GM23338 (cell line): ENCODE results near the gene SLC18B1. TPM values are rescaled to one million over a fixed set of nuclear protein-coding genes. Genes with fewer than 3 reads are reported as not detected.
A peak's percentile ranks its signal among the peaks of the same experiment; 100 is the strongest.

ENCODE experiments used
- ATAC-seq: fragments of 200-7000 bp; cut with Tn5 transposase; 3 replicates; pipeline ENCODE4 v1.9.1; 2020
- DNase-seq: peaks from one replicate; pipeline ENCODE4 v3.0.0-alpha.2; 2015; ENCODE audit warnings: low spot score
- H2AFZ ChIP-seq: fragments of 200-600 bp; sonication (generic); 2 replicates; pipeline ENCODE4 v1.8.0; 2016; ENCODE audit warnings: antibody characterized with exemption, mild to moderate bottlenecking, moderate library complexity
- H3F3A ChIP-seq: fragments of 200-600 bp; sonication (generic); replicated peaks from 2 replicates; pipeline ENCODE4 v1.8.0; 2017; ENCODE audit warnings: antibody characterized with exemption, mixed run types, low read depth
- H3K27ac ChIP-seq: fragments of 200-600 bp; sonication (generic); 2 replicates; pipeline ENCODE4 v1.6.1; 2016; ENCODE audit warnings: low read depth
- H3K27me3 ChIP-seq: fragments of 200-600 bp; sonication (generic); 2 replicates; pipeline ENCODE4 v1.8.0; 2016; ENCODE audit warnings: mild to moderate bottlenecking, mixed run types, moderate library complexity; ENCODE audit not compliant: insufficient read depth
- H3K36me3 ChIP-seq: fragments of 200-600 bp; sonication (generic); 2 replicates; pipeline ENCODE4 v1.8.0; 2016; ENCODE audit warnings: mild to moderate bottlenecking; ENCODE audit not compliant: insufficient read depth
- H3K4me1 ChIP-seq: fragments of 200-600 bp; sonication (generic); 2 replicates; pipeline ENCODE4 v1.8.0; 2016; ENCODE audit warnings: mild to moderate bottlenecking, moderate library complexity; ENCODE audit not compliant: insufficient read depth
- H3K4me2 ChIP-seq: fragments of 200-600 bp; sonication (generic); 2 replicates; pipeline ENCODE4 v1.7.1; 2017; ENCODE audit warnings: mixed run types
- H3K4me3 ChIP-seq: fragments of 200-600 bp; sonication (generic); 2 replicates; pipeline ENCODE4 v1.6.1; 2016; ENCODE audit warnings: mixed run types
- H3K79me2 ChIP-seq: fragments of 200-600 bp; sonication (generic); replicated peaks from 2 replicates; pipeline ENCODE4 v1.8.0; 2017; ENCODE audit warnings: mild to moderate bottlenecking; ENCODE audit not compliant: insufficient read depth
- H3K9me2 ChIP-seq: fragments of 200-600 bp; sonication (generic); 2 replicates; pipeline ENCODE4 v1.8.0; 2017; ENCODE audit not compliant: insufficient read depth
- H4K20me1 ChIP-seq: fragments of 200-600 bp; sonication (generic); replicated peaks from 2 replicates; pipeline ENCODE4 v1.8.0; 2017; ENCODE audit warnings: mild to moderate bottlenecking; ENCODE audit not compliant: insufficient read depth
- H3K27ac Mint-ChIP-seq: 2 replicates; pipeline ENCODE4 v1.8.0; 2020; ENCODE audit warnings: inconsistent platforms, mild to moderate bottlenecking, moderate library complexity, mixed read lengths
- H3K27me3 Mint-ChIP-seq: 3 replicates; pipeline ENCODE4 v1.8.0; 2022; ENCODE audit warnings: low read depth, mild to moderate bottlenecking, moderate library complexity, mixed read lengths, inconsistent platforms; ENCODE audit not compliant: insufficient read depth, poor library complexity
- H3K36me3 Mint-ChIP-seq: 3 replicates; pipeline ENCODE4 v1.8.0; 2021; ENCODE audit warnings: low read depth, mild to moderate bottlenecking, inconsistent platforms, moderate library complexity, mixed read lengths
- H3K4me1 Mint-ChIP-seq: 3 replicates; pipeline ENCODE4 v1.8.0; 2020; ENCODE audit warnings: mild to moderate bottlenecking, inconsistent platforms, mixed read lengths
- H3K4me3 Mint-ChIP-seq: 3 replicates; pipeline ENCODE4 v1.8.0; 2021; ENCODE audit warnings: moderate library complexity, mild to moderate bottlenecking, inconsistent platforms, mixed read lengths
- H3K9me3 Mint-ChIP-seq: 3 replicates; pipeline ENCODE4 v1.8.0; 2020; ENCODE audit warnings: moderate library complexity, mild to moderate bottlenecking, inconsistent platforms, mixed read lengths
- CREB1 ChIP-seq: fragments of 250-450 bp; sonication (Bioruptor Pico); IDR thresholded peaks from 2 replicates; pipeline ENCODE4 v1.5.0; 2020; ENCODE audit warnings: low read depth, mild to moderate bottlenecking, moderate library complexity
- EZH2 ChIP-seq: fragments of 200-600 bp; sonication (generic); IDR thresholded peaks from one replicate; pipeline ENCODE4 v1.8.0; 2017; ENCODE audit warnings: antibody characterized with exemption, mild to moderate bottlenecking, low read depth; ENCODE audit not compliant: unreplicated experiment
- EZH2phosphoT487 ChIP-seq: fragments of 200-600 bp; sonication (generic); IDR thresholded peaks from one replicate; pipeline ENCODE4 v1.8.1; 2018; ENCODE audit warnings: antibody characterized with exemption; ENCODE audit not compliant: unreplicated experiment
- JUNB ChIP-seq: IDR thresholded peaks from one replicate; pipeline ENCODE4 v1.6.1; 2016; ENCODE audit warnings: antibody characterized with exemption; ENCODE audit not compliant: unreplicated experiment
- NANOG ChIP-seq: IDR thresholded peaks from 2 replicates; pipeline ENCODE4 v1.6.1; 2016; ENCODE audit warnings: antibody characterized with exemption, borderline replicate concordance
- STAT1 ChIP-seq: IDR thresholded peaks from one replicate; pipeline ENCODE4 v1.6.1; 2016; ENCODE audit warnings: antibody characterized with exemption; ENCODE audit not compliant: unreplicated experiment
- ZNF114 ChIP-seq: fragments of 250-450 bp; sonication (Bioruptor Pico); IDR thresholded peaks from 2 replicates; pipeline ENCODE4 v1.5.0; 2020; ENCODE audit warnings: mild to moderate bottlenecking, moderate library complexity
- ZNF331 ChIP-seq: fragments of 250-450 bp; sonication (Bioruptor Pico); IDR thresholded peaks from 2 replicates; pipeline ENCODE4 v1.5.0; 2020; ENCODE audit warnings: low read depth, mild to moderate bottlenecking, moderate library complexity
- polyA plus RNA-seq: library from polyadenylated mRNA; unstranded; fragments of >200 nt; fragmentation: Nextera tagmentation; extraction: Ambion mirVana; gene quantifications from 2 replicates; pipeline ENCODE4 v1.2.1, GENCODE V29; 2016
- total RNA-seq: library from RNA; depleted of rRNA; stranded (reverse); fragments of >200 nt; shearing (Covaris generic); gene quantifications from 2 replicates; pipeline ENCODE4 v1.2.3, GENCODE V29; 2014
- TF ChIP-seq, protein P1 (sequence below): IDR thresholded peaks from 2 replicates; pipeline ENCODE4 v1.6.1; 2016; ENCODE audit warnings: antibody characterized with exemption
- TF ChIP-seq, protein P2 (sequence below), 2 experiments: fragments of 200-600 bp in 1 of 2; sonication (generic) in 1 of 2; conservative IDR thresholded peaks; 2 replicates each; pipeline versions ENCODE4 v1.5.1 to v1.6.1; 2016 to 2017; ENCODE audit warnings: antibody characterized with exemption in 2 of 2, low read depth in 2 of 2, mild to moderate bottlenecking in 2 of 2, moderate library complexity in 1 of 2
- TF ChIP-seq, protein P3 (sequence below): IDR thresholded peaks from one replicate; pipeline ENCODE4 v1.6.1; 2018; ENCODE audit warnings: antibody characterized with exemption; ENCODE audit not compliant: unreplicated experiment

The SLC18B1 gene
- total and polyA plus RNA-seq, 2 experiments from 2014 or later = 26.4 to 37.4 TPM

- Histone ChIP-seq H2AFZ (no peak overlapping the region), H3K9me2 (no peaks in the 10 kb centered on the region), H3K36me3 (peaks cover 15% of the 10 kb centered on the region), H3K4me2 (0 out of 2 replicates have a peak overlapping the region, but pooled peaks have one; percentile 89), H3K79me2 (peaks cover 19% of the 10 kb centered on the region), H3K27ac (no peak overlapping the region), H3F3A (peaks cover 16% of the 10 kb centered on the region), H4K20me1 (peaks cover 14% of the 10 kb centered on the region), H3K4me3 (no peak overlapping the region), H3K4me1 (peaks cover 18% of the 10 kb centered on the region), H3K27me3 (no peaks in the 10 kb centered on the region)
- Mint-ChIP-seq H3K9me3 (peaks cover 3% of the 10 kb centered on the region; the same call in 1 of the 3 replicates), H3K4me1 (peaks cover 12% of the 10 kb centered on the region; the same call in 2 of the 3 replicates), H3K36me3 (peaks cover 24% of the 10 kb centered on the region), H3K27ac (no peak overlapping the region), H3K4me3 (no peak overlapping the region), H3K27me3 (peaks cover 31% of the 10 kb centered on the region)
- ATAC-seq = no peak
- TF ChIP-seq, protein P1, sequence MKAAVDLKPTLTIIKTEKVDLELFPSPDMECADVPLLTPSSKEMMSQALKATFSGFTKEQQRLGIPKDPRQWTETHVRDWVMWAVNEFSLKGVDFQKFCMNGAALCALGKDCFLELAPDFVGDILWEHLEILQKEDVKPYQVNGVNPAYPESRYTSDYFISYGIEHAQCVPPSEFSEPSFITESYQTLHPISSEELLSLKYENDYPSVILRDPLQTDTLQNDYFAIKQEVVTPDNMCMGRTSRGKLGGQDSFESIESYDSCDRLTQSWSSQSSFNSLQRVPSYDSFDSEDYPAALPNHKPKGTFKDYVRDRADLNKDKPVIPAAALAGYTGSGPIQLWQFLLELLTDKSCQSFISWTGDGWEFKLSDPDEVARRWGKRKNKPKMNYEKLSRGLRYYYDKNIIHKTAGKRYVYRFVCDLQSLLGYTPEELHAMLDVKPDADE = no peak
- TF ChIP-seq, protein P2, sequence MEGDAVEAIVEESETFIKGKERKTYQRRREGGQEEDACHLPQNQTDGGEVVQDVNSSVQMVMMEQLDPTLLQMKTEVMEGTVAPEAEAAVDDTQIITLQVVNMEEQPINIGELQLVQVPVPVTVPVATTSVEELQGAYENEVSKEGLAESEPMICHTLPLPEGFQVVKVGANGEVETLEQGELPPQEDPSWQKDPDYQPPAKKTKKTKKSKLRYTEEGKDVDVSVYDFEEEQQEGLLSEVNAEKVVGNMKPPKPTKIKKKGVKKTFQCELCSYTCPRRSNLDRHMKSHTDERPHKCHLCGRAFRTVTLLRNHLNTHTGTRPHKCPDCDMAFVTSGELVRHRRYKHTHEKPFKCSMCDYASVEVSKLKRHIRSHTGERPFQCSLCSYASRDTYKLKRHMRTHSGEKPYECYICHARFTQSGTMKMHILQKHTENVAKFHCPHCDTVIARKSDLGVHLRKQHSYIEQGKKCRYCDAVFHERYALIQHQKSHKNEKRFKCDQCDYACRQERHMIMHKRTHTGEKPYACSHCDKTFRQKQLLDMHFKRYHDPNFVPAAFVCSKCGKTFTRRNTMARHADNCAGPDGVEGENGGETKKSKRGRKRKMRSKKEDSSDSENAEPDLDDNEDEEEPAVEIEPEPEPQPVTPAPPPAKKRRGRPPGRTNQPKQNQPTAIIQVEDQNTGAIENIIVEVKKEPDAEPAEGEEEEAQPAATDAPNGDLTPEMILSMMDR (conservative IDR thresholded peaks at IDR 0.05; ENCODE audit: low read depth in 2 of 2) = no peak
- no peak for TF ChIP-seq EZH2
- TF ChIP-seq CREB1 (CRISPR knock-in tag) = no peak
- no peak for TF ChIP-seq JUNB
- no peak for TF ChIP-seq ZNF114 (CRISPR knock-in tag)
- TF ChIP-seq, protein P3, sequence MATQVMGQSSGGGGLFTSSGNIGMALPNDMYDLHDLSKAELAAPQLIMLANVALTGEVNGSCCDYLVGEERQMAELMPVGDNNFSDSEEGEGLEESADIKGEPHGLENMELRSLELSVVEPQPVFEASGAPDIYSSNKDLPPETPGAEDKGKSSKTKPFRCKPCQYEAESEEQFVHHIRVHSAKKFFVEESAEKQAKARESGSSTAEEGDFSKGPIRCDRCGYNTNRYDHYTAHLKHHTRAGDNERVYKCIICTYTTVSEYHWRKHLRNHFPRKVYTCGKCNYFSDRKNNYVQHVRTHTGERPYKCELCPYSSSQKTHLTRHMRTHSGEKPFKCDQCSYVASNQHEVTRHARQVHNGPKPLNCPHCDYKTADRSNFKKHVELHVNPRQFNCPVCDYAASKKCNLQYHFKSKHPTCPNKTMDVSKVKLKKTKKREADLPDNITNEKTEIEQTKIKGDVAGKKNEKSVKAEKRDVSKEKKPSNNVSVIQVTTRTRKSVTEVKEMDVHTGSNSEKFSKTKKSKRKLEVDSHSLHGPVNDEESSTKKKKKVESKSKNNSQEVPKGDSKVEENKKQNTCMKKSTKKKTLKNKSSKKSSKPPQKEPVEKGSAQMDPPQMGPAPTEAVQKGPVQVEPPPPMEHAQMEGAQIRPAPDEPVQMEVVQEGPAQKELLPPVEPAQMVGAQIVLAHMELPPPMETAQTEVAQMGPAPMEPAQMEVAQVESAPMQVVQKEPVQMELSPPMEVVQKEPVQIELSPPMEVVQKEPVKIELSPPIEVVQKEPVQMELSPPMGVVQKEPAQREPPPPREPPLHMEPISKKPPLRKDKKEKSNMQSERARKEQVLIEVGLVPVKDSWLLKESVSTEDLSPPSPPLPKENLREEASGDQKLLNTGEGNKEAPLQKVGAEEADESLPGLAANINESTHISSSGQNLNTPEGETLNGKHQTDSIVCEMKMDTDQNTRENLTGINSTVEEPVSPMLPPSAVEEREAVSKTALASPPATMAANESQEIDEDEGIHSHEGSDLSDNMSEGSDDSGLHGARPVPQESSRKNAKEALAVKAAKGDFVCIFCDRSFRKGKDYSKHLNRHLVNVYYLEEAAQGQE = no peak
- TF ChIP-seq ZNF331 (CRISPR knock-in tag) = no peak
- TF ChIP-seq EZH2phosphoT487 = no peak
- TF ChIP-seq STAT1 = no peak
- no peak for TF ChIP-seq NANOG
- no peak for DNase-seq
Observed at GRCh38 chr6:132811276-132811675, 12.8 kb upstream of the SLC18B1 start.
